Measurements from ENCODE around the gene KRT12. TPM values are rescaled to one million over a fixed set of nuclear protein-coding genes. Genes with fewer than 3 reads are reported as not detected.

KRT12 gene
- total and polyA plus RNA-seq, 9 of the 15 experiments (the other 6 are each of a cell fraction or from before 2014, with no cell fraction given) = 0.18 to 7.0 (median 2.2) TPM

DNA sequence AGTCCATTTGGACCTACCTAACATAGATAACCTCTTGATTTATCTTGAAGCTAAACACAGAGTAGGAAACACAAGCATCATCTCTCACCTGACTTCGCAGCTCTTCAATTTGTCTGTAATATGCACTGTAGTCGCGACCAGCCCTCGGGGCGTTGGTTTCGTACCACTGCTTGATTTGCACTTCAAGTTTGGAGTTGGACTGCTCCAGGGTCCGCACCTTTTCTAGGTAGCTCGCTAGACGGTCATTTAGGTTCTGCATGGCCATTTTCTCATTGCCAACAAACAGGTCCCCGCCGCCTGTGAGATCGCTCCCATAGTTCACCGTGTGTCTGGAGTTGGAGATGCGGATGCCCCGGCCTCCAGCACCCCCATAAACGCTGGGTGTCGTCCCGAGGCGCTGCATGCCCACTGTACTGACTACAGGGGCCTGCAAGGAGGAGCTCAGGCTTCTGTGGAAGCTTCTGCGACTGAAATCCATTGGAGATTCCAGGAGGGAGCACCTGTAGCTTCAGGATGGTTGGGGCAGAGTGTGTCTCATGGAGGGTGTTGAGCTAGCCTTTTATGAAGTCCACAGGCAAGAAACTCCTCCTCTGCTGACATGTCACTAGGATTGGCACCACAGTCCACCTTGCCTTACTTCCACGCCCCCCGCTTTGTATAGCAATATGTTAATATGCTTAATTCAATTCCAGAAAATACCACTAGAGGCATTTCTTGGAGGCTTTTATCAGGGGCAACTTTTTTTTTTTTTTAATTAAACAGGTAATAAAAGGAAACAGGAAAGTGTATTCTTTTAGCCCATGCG is 17.9 kb upstream of the KRT12 start, which contains the start of gene KRT20:
Gene KRT20, minus strand, starts transcription at position 535 of the 805 bp plus-strand sequence. Its CDS starts 57 bp downstream, at position 478.
- H3K27ac ChIP-seq (ENCODE audit: extremely low read depth, low read depth, low read length) = no peak within 1 kb of the TSS
- peak in 1 of 4 experiments; percentile 15 for DNase-seq (ENCODE audit: extremely low read depth in 1 of 4, low spot score in 3 of 4)
- peaks cover 11 to 14% of the 10 kb centered on the region in 2 experiments; a peak in 4 of 5 replicates for H3K27me3 ChIP-seq (ENCODE audit: control insufficient read depth in 2 of 2, insufficient read depth in 2 of 2, low read length in 2 of 2)
- POLR2A ChIA-PET = interaction anchor here (0.5 to 1.1 kb wide), 5 partner anchors 10 to 368 kb away, joined by 3 to 4 read pairs (median 3); no protein-coding TSS in a partner anchor
- H3K4me1 ChIP-seq (replicated peaks in 1 of 2; ENCODE audit: control insufficient read depth in 2 of 2, insufficient read depth in 2 of 2, low read length in 2 of 2) = no peaks in the 10 kb centered on the region
- H3K9me1 ChIP-seq (ENCODE audit: control insufficient read depth, insufficient read depth, low read length) = no peaks in the 10 kb centered on the region
- TF ChIP-seq, protein P1, sequence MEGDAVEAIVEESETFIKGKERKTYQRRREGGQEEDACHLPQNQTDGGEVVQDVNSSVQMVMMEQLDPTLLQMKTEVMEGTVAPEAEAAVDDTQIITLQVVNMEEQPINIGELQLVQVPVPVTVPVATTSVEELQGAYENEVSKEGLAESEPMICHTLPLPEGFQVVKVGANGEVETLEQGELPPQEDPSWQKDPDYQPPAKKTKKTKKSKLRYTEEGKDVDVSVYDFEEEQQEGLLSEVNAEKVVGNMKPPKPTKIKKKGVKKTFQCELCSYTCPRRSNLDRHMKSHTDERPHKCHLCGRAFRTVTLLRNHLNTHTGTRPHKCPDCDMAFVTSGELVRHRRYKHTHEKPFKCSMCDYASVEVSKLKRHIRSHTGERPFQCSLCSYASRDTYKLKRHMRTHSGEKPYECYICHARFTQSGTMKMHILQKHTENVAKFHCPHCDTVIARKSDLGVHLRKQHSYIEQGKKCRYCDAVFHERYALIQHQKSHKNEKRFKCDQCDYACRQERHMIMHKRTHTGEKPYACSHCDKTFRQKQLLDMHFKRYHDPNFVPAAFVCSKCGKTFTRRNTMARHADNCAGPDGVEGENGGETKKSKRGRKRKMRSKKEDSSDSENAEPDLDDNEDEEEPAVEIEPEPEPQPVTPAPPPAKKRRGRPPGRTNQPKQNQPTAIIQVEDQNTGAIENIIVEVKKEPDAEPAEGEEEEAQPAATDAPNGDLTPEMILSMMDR (IDR thresholded peaks at IDR 0.05 in 2 of 3, conservative IDR thresholded peaks at IDR 0.05 in 1 of 3; ENCODE audit: insufficient read depth in 2 of 3, low read depth in 1 of 3, low read length in 3 of 3) = peak in 2 of 3 experiments; percentile 13 to 35; a peak in 2 of 6 replicates
- peak; percentile 22; the same call in 1 of the 2 replicates for TF ChIP-seq ZNF384 (IDR thresholded peaks at IDR 0.05; ENCODE audit: low read depth, low read length)
- TF ChIP-seq POLR2AphosphoS5 (IDR thresholded peaks at IDR 0.05; ENCODE audit: control insufficient read depth, insufficient read depth, low read depth, low read length) = no peak
- TF ChIP-seq, protein P2, sequence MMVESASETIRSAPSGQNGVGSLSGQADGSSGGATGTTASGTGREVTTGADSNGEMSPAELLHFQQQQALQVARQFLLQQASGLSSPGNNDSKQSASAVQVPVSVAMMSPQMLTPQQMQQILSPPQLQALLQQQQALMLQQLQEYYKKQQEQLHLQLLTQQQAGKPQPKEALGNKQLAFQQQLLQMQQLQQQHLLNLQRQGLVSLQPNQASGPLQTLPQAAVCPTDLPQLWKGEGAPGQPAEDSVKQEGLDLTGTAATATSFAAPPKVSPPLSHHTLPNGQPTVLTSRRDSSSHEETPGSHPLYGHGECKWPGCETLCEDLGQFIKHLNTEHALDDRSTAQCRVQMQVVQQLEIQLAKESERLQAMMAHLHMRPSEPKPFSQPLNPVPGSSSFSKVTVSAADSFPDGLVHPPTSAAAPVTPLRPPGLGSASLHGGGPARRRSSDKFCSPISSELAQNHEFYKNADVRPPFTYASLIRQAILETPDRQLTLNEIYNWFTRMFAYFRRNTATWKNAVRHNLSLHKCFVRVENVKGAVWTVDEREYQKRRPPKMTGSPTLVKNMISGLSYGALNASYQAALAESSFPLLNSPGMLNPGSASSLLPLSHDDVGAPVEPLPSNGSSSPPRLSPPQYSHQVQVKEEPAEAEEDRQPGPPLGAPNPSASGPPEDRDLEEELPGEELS (CRISPR knock-in tag; IDR thresholded peaks at IDR 0.05; ENCODE audit: borderline replicate concordance) = no peak
- TF ChIP-seq CCAR2 (IDR thresholded peaks at IDR 0.05; ENCODE audit: low read depth, low read length) = peak; percentile 95
- no peak for TF ChIP-seq RFX1 (IDR thresholded peaks at IDR 0.05)
- no peaks in the 10 kb centered on the region for H4K20me1 ChIP-seq (replicated peaks; ENCODE audit: control insufficient read depth, insufficient read depth, low read length)
- no peaks in the 10 kb centered on the region for H3K9me3 ChIP-seq (replicated peaks; ENCODE audit: control insufficient read depth, insufficient read depth, low read depth, low read length)
- 0 out of 2 replicates have a peak within 1 kb of the TSS, but pooled peaks have one; percentile 3 for H3K4me2 ChIP-seq (ENCODE audit: insufficient read depth, low read length)
- H3K4me3 ChIP-seq = no peak within 1 kb of the TSS
- intact Hi-C loops (cut with micrococcal nuclease) = no loop called here
- no peak for FAIRE-seq
- H2AFZ ChIP-seq (ENCODE audit: low read depth, low read length) = peak within 1 kb of the TSS; percentile 23; the same call in 1 of the 2 replicates
- no TSS peak for BruUV-seq (replicated peaks)
- ATAC-seq = peak; percentile 41; the same call in 1 of the 3 replicates
- no peaks in the 10 kb centered on the region for H3K36me3 ChIP-seq (ENCODE audit: control insufficient read depth, insufficient read depth, low read length)
- CTCF ChIA-PET (ENCODE audit: low intra/inter-chr PET ratio) = interaction anchor here (1.1 kb wide), 1 partner anchor 81 kb away, joined by 4 read pairs; no protein-coding TSS in a partner anchor
- WGBS (ENCODE audit: insufficient coverage, low coverage, missing lambda C conversion rate) = 5% methylated on average over 23 of the region's 23 CpGs
- no peak within 1 kb of the TSS for H3K9ac ChIP-seq (ENCODE audit: insufficient read depth in 1 of 2, low read depth in 2 of 2, low read length in 2 of 2)
- H3K79me2 ChIP-seq (ENCODE audit: control insufficient read depth, insufficient read depth, low read length) = no peaks in the 10 kb centered on the region
- in situ Hi-C loops (cut with MboI) = no loop called here
